Activated T-cell treated with anti-CD3 and anti-CD28 coated beads, Interleukin-2, amount 50 U/mL, for 4 hours (primary cell): ENCODE data around the gene EXTL2. TPM values are rescaled to one million over a fixed set of nuclear protein-coding genes. Genes with fewer than 3 reads are reported as not detected.

Experiments used
- ATAC-seq, 2 donors: fragments of 200-7000 bp; cut with Tn5 transposase; one replicate each; pipeline ENCODE4 v1.10.0; 2021
- DNase-seq: peaks from one replicate; pipeline ENCODE4 v3.0.0-alpha.2; 2020
- H3K27me3 Mint-ChIP-seq: one replicate; pipeline ENCODE4 v1.8.0; 2021; ENCODE audit warnings: low read depth, mixed read lengths
- H3K36me3 Mint-ChIP-seq: one replicate; pipeline ENCODE4 v1.8.0; 2022; ENCODE audit warnings: mixed read lengths; ENCODE audit not compliant: insufficient read depth
- H3K4me1 Mint-ChIP-seq: one replicate; pipeline ENCODE4 v1.8.0; 2021; ENCODE audit warnings: low read depth, mixed read lengths
- H3K4me3 Mint-ChIP-seq: one replicate; pipeline ENCODE4 v1.8.0; 2021; ENCODE audit warnings: mild to moderate bottlenecking, moderate library complexity, mixed read lengths
- H3K9me3 Mint-ChIP-seq: one replicate; pipeline ENCODE4 v1.8.0; 2021; ENCODE audit warnings: mixed read lengths
- total RNA-seq, 3 donors: library from RNA; stranded (reverse); gene quantifications; one replicate each; pipeline ENCODE4 v1.2.1, GENCODE V29; 2021

Gene EXTL2
- total RNA-seq, 3 donors from 2014 or later = 4.5 to 6.0 (median 5.8) TPM

DNA sequence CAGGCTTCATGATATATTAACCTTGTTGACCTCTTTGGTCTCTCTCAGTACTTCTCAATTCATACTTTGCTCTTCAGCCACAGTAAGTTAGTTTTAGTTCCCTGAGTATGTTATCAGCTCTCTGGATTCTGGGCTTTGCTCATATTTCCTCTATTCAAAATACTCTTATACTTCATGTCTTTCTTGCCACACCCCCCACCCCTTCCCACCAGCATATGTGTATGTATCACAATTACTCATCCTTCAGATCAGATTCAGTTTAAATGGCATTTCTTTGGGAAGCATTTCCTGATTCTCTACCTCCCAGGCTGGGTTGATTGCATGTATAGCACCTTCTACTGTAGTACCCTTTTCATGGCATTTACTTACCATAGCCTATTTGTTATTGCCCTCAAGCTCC, 29.6 kb upstream of the EXTL2 start:
- peaks cover 31% of the 10 kb centered on the region for H3K36me3 Mint-ChIP-seq
- H3K9me3 Mint-ChIP-seq = peaks cover 10% of the 10 kb centered on the region
- H3K4me3 Mint-ChIP-seq = no peak overlapping the region
- DNase-seq = peak; percentile 37
- H3K27me3 Mint-ChIP-seq = no peaks in the 10 kb centered on the region
- peak; percentile 34 to 53 for ATAC-seq
- H3K4me1 Mint-ChIP-seq = peaks cover 19% of the 10 kb centered on the region

GRCh38 chr1:100921110-100921706, 26.6 kb upstream of the EXTL2 start:
- ATAC-seq = no peak

GRCh38 chr1:100912019-100912418, 17.4 kb upstream of the EXTL2 start:
- Mint-ChIP-seq H3K36me3 (peaks cover 55% of the 10 kb centered on the region), H3K9me3 (no peaks in the 10 kb centered on the region)

More at GRCh38 chr1:100921110-100921706, 26.6 kb upstream of the EXTL2 start:
- DNase-seq = no peak
- H3K36me3 Mint-ChIP-seq = peaks cover 48% of the 10 kb centered on the region
- peaks cover 9% of the 10 kb centered on the region for H3K9me3 Mint-ChIP-seq
- no peak overlapping the region for H3K4me3 Mint-ChIP-seq
- H3K27me3 Mint-ChIP-seq = no peaks in the 10 kb centered on the region
- H3K4me1 Mint-ChIP-seq = peaks cover 26% of the 10 kb centered on the region

GRCh38 chr1:100909018-100909417, 14.4 kb upstream of the EXTL2 start:
- DNase-seq = no peak
- peak; percentile 72 to 82 for ATAC-seq
- H3K36me3 Mint-ChIP-seq = peaks cover 64% of the 10 kb centered on the region
- H3K4me3 Mint-ChIP-seq = no peak overlapping the region
- H3K27me3 Mint-ChIP-seq = no peaks in the 10 kb centered on the region
- peaks cover 35% of the 10 kb centered on the region for H3K4me1 Mint-ChIP-seq
- peaks cover 5% of the 10 kb centered on the region for H3K9me3 Mint-ChIP-seq

More at GRCh38 chr1:100912019-100912418, 17.4 kb upstream of the EXTL2 start:
- Mint-ChIP-seq H3K4me3 (no peak overlapping the region), H3K27me3 (no peaks in the 10 kb centered on the region), H3K4me1 (peaks cover 29% of the 10 kb centered on the region)
- DNase-seq = no peak
- no peak for ATAC-seq

- H3K4me1 Mint-ChIP-seq = peaks cover 35% of the 10 kb centered on the region
- no peak overlapping the region for H3K4me3 Mint-ChIP-seq
- H3K27me3 Mint-ChIP-seq = no peaks in the 10 kb centered on the region
- DNase-seq = no peak
- peaks cover 57% of the 10 kb centered on the region for H3K36me3 Mint-ChIP-seq
- no peak for ATAC-seq
- peaks cover 5% of the 10 kb centered on the region for H3K9me3 Mint-ChIP-seq
Observed at GRCh38 chr1:100907887-100908286, 13.2 kb upstream of the EXTL2 start.

DNA sequence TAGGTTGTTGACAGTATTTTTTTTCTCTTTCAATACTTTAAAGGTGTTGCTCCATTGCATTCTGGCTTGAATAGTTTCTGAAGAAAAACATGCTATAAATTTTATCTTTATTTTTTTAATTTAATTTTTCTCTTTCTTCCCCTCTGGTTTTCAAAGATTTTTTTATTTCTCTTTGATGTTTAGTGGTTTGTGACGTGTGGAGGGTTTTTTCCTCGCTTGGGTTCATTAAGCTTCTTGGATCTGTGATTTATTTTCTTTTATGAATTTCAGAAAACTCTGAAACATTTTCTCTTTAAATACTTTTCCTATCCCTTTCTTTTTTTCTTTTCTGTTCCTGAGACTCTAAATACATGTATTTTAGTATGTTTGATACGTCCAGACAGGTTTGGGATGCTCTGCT, 10.5 kb upstream of the EXTL2 start:
- ATAC-seq = no peak
- H3K9me3 Mint-ChIP-seq = peaks cover 5% of the 10 kb centered on the region
- peaks cover 53% of the 10 kb centered on the region for H3K36me3 Mint-ChIP-seq
- no peaks in the 10 kb centered on the region for H3K27me3 Mint-ChIP-seq
- DNase-seq = no peak
- peaks cover 46% of the 10 kb centered on the region for H3K4me1 Mint-ChIP-seq
- no peak overlapping the region for H3K4me3 Mint-ChIP-seq

- Mint-ChIP-seq H3K9me3 (peaks cover 5% of the 10 kb centered on the region), H3K4me1 (peaks cover 50% of the 10 kb centered on the region)
Observed at GRCh38 chr1:100904528-100904927, 9.9 kb upstream of the EXTL2 start.

GRCh38 chr1:100903777-100904176, 9.1 kb upstream of the EXTL2 start:
- no peak for DNase-seq
- H3K27me3 Mint-ChIP-seq = no peaks in the 10 kb centered on the region

More at GRCh38 chr1:100904528-100904927, 9.9 kb upstream of the EXTL2 start:
- H3K36me3 Mint-ChIP-seq = peaks cover 56% of the 10 kb centered on the region
- DNase-seq (no peak), ATAC-seq (no peak)
- H3K27me3 Mint-ChIP-seq = no peaks in the 10 kb centered on the region
- H3K4me3 Mint-ChIP-seq = no peak overlapping the region

GRCh38 chr1:100902365-100902764, 7.7 kb upstream of the EXTL2 start:
- Mint-ChIP-seq H3K27me3 (no peaks in the 10 kb centered on the region), H3K4me3 (no peak overlapping the region), H3K4me1 (peaks cover 51% of the 10 kb centered on the region), H3K36me3 (peaks cover 52% of the 10 kb centered on the region), H3K9me3 (peaks cover 5% of the 10 kb centered on the region)
- DNase-seq (no peak), ATAC-seq (no peak)

More at GRCh38 chr1:100903777-100904176, 9.1 kb upstream of the EXTL2 start:
- Mint-ChIP-seq H3K4me3 (no peak overlapping the region), H3K9me3 (peaks cover 5% of the 10 kb centered on the region), H3K36me3 (peaks cover 57% of the 10 kb centered on the region), H3K4me1 (peaks cover 54% of the 10 kb centered on the region)
- ATAC-seq = no peak

DNA sequence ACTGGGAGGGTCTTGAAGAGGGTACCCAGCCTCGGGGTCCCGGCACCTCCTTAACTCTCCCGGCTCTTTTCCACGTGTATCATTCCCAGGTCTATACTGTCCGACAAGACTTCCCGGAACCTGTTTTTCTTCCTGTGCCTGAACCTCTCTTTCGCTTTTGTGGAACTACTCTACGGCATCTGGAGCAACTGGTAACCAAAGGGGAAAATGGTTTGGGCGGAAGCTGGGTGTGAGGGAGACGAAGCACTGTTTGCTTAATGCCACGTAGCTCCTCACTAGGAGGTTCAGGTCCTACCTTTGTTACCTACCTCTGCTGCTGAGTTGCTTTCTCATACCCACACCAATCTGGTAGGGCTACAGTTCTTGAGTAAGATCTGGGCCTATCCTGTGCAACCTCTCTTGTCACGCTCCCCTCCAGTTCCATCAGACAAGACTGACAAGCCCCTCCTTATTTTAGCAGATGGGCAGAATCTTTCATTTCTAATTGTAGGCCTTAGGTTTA, 1.9 kb upstream of the EXTL2 start:
- H3K4me1 Mint-ChIP-seq = peaks cover 43% of the 10 kb centered on the region
- DNase-seq = peak; percentile 47
- H3K36me3 Mint-ChIP-seq = peaks cover 22% of the 10 kb centered on the region

DNA sequence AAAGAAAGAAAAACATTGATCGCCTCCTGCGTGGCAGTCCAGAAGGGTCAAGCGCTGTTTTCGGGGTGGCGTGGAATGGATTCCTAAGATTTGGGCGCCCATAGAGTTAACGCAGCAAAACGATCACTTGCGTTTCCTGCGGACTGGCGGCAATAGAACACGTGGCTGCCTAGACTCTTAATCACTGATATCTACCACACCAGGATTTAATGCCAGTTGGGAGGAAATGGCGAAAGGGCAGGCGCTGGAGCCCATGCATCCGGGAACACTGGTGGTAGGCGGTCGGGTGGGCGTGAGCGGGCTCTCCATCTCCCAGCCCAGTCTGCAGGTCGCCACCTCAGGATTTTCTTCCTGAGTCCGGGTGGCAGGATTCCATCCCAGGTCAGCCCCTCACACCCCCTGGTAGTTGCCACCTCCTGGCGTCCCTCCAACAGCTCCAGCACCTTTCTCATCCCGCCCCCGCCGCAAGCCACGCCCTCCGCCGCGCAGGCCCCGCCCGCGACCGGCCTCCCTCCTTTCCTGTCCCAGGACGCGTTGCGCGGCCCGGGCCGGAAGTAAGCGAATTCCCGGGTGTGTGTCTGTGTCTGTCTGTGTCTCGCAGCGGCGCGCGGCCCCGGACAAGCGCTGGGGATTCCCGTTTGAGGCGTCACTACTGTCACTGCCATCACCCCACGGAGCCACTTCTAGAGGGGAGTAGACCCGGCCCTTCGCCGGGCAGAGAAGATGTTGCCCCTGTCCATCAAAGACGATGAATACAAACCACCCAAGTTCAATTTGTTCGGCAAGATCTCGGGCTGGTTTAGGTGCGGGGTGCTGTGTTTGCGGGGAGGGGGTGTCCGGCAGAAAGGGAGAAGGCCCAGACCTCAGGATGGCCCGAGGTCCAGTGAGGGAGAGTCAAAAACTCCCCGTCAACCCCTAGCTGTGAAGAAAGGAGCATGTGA, 1.2 kb upstream of the EXTL2 start, which contains the start of gene SLC30A7:
Gene SLC30A7 (plus strand): TSS at position 551 of the 941 bp plus-strand sequence. CDS start 173 bp downstream, at position 724.
- Mint-ChIP-seq H3K36me3 (peaks cover 20% of the 10 kb centered on the region), H3K9me3 (no peaks in the 10 kb centered on the region), H3K4me3 (peak within 1 kb of the TSS; percentile 94), H3K27me3 (no peaks in the 10 kb centered on the region), H3K4me1 (peaks cover 37% of the 10 kb centered on the region)
- ATAC-seq = peak; percentile 82 to 85
- peak; percentile 98 for DNase-seq

More for the DNA sequence above, 1.9 kb upstream of the EXTL2 start:
- Mint-ChIP-seq H3K4me3 (peak overlapping the region; percentile 94), H3K9me3 (no peaks in the 10 kb centered on the region), H3K27me3 (no peaks in the 10 kb centered on the region)
- ATAC-seq = peak; percentile 73 to 74

DNA sequence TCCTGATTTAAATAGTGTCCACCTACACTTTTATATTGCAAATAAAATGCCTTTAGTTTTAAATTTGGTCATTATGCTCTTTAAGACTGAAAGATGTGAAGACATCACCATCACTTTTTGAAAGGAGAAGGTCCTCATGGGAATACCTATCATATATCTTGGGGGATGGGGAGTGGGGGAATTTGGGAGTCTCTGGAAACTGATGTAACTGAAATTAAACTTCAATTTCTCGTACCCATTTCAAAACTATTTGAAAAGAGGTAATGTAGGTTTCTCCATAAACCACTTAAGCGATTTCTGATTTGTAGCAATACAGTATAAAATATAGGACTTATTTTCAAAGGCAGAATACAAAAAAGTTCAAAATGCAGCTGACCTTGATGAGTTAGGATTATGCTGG, 924 bp downstream of the EXTL2 start:
- H3K4me3 Mint-ChIP-seq = peak overlapping the region; percentile 65
- H3K9me3 Mint-ChIP-seq = peaks cover 11% of the 10 kb centered on the region
- H3K4me1 Mint-ChIP-seq = peaks cover 30% of the 10 kb centered on the region
- peaks cover 18% of the 10 kb centered on the region for H3K36me3 Mint-ChIP-seq
- no peak for DNase-seq
- H3K27me3 Mint-ChIP-seq = no peaks in the 10 kb centered on the region
- no peak for ATAC-seq

GRCh38 chr1:100892554-100892953, 2.1 kb downstream of the EXTL2 start:
- no peak for ATAC-seq
- H3K27me3 Mint-ChIP-seq = no peaks in the 10 kb centered on the region
- H3K9me3 Mint-ChIP-seq = peaks cover 15% of the 10 kb centered on the region
- no peak overlapping the region for H3K4me3 Mint-ChIP-seq
- H3K36me3 Mint-ChIP-seq = peaks cover 15% of the 10 kb centered on the region
- DNase-seq = no peak
- H3K4me1 Mint-ChIP-seq = peaks cover 24% of the 10 kb centered on the region

GRCh38 chr1:100891380-100891779, 3.3 kb downstream of the EXTL2 start:
- Mint-ChIP-seq H3K36me3 (peaks cover 15% of the 10 kb centered on the region), H3K27me3 (no peaks in the 10 kb centered on the region), H3K9me3 (peaks cover 15% of the 10 kb centered on the region), H3K4me1 (peaks cover 19% of the 10 kb centered on the region), H3K4me3 (no peak overlapping the region)
- DNase-seq (no peak), ATAC-seq (no peak)
